ENCODE data around the gene YTHDF1. TPM values are rescaled to one million over a fixed set of nuclear protein-coding genes. Genes with fewer than 3 reads are reported as not detected.

Gene YTHDF1
- total RNA-seq, 1 donor from 2014 or later: 27.1 TPM

DNA sequence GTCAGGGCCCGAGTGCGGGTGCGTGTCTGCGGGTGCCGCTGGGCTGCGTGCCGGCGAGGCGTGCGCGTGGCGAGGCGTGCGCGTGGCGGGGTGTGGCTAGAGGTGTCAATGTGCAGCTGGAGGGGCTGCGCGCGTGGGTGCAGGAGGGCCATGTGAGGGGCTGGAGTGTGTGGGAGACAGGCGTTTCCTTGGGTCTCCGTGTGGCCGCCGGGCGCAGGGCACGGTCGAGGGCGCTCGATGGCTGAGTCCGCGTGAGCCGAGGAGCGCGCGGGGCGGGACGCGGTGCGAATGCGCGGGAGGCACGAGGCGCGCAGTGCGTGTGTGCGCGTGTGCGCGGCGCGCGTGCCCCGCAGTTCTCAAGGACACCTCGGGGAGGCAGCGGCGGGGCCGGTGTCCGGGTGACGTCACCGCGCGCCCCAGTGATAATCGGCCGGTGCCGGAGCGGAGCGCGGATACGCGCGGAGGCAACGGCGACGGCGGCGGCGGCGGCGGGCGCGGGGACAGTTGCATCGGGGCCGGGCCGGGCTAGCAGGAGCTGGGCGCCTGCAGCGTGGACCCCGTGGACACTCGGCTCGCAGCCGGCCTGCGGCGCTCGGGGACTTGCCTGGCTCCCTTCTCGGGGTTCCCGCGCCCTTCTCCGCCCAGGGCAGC, 38.7 kb downstream of the YTHDF1 start:
- DNase-seq (ENCODE audit: low read depth) (no peak), FAIRE-seq (no peak)
- TF ChIP-seq, protein P1, sequence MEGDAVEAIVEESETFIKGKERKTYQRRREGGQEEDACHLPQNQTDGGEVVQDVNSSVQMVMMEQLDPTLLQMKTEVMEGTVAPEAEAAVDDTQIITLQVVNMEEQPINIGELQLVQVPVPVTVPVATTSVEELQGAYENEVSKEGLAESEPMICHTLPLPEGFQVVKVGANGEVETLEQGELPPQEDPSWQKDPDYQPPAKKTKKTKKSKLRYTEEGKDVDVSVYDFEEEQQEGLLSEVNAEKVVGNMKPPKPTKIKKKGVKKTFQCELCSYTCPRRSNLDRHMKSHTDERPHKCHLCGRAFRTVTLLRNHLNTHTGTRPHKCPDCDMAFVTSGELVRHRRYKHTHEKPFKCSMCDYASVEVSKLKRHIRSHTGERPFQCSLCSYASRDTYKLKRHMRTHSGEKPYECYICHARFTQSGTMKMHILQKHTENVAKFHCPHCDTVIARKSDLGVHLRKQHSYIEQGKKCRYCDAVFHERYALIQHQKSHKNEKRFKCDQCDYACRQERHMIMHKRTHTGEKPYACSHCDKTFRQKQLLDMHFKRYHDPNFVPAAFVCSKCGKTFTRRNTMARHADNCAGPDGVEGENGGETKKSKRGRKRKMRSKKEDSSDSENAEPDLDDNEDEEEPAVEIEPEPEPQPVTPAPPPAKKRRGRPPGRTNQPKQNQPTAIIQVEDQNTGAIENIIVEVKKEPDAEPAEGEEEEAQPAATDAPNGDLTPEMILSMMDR (IDR thresholded peaks at IDR 0.05; ENCODE audit: insufficient read depth, low read length, severe bottlenecking): no peak
- H3K36me3 ChIP-seq (ENCODE audit: control insufficient read depth, insufficient read depth, low read length): no peaks in the 10 kb centered on the region
- no peak overlapping the region for H3K4me3 ChIP-seq (ENCODE audit: low read depth, low read length)
- peaks cover 48% of the 10 kb centered on the region for H3K27me3 ChIP-seq (ENCODE audit: control insufficient read depth, insufficient read depth, low read length)

DNA sequence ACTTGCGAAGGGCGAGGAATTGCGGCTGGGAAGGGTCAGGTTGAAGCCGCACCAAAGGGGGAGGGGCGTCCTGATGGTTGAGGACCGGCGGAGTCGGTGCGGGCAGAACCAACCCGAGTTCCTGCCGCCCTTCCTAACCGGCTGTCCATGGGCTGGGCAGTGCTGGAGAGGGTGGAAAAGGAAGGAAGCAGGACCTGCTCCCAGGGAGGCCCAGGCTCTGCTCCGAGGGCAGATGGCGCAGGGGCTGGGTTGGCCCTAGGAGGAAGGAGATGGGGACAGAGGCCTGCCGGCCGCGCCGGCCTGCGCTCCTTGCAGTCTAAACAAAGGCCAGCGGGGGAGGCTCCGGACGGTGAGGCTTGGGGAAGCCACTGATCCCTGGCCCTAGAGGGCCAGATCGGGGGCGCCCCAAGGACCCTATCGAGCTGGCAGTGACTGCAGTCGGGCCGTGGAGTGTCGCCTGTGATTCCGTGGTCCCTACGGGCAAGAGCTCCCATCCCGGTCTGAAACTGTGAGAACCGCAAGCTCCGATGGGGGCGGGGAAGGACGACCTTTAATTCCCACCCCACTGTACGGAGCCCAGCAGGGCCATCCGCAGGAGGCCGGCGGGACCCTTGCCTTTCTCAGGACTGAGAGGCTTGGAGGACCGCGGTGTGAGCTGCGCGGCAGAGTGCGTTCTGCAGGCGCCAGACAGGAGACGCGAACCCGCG, 39.4 kb downstream of the YTHDF1 start:
- TF ChIP-seq, protein P1 (IDR thresholded peaks at IDR 0.05; ENCODE audit: insufficient read depth, low read length, severe bottlenecking): no peak
- Histone ChIP-seq H3K4me3 (ENCODE audit: low read depth, low read length) (no peak overlapping the region), H3K27me3 (ENCODE audit: control insufficient read depth, insufficient read depth, low read length) (peaks cover 50% of the 10 kb centered on the region), H3K36me3 (ENCODE audit: control insufficient read depth, insufficient read depth, low read length) (no peaks in the 10 kb centered on the region)
- no peak for FAIRE-seq
- DNase-seq (ENCODE audit: low read depth): no peak

DNA sequence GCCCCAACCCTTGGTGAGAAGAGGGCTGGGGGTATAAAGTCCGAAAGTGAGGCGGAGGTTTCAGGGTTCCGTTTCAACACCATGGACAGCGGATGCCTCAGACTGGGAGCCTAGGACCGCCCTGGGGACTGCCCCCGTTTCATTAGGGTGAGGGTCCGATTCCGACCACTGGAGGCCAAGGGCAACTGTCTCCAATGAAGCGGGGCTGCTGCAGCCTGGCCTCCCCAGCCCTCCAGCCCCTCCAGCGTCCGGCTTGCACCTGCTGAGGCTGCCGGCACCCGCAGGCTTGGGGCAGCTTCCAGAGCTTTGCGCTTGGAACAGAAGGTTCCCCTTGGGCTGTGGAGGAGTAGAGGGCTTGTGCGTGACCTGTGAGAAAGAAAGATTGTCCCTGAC, 39.9 kb downstream of the YTHDF1 start:
- H3K27me3 ChIP-seq (ENCODE audit: control insufficient read depth, insufficient read depth, low read length): peaks cover 50% of the 10 kb centered on the region
- no peaks in the 10 kb centered on the region for H3K36me3 ChIP-seq (ENCODE audit: control insufficient read depth, insufficient read depth, low read length)
- DNase-seq (ENCODE audit: low read depth) (no peak), FAIRE-seq (no peak)
- TF ChIP-seq, protein P1 (IDR thresholded peaks at IDR 0.05; ENCODE audit: insufficient read depth, low read length, severe bottlenecking): no peak
- H3K4me3 ChIP-seq (ENCODE audit: low read depth, low read length): no peak overlapping the region

DNA sequence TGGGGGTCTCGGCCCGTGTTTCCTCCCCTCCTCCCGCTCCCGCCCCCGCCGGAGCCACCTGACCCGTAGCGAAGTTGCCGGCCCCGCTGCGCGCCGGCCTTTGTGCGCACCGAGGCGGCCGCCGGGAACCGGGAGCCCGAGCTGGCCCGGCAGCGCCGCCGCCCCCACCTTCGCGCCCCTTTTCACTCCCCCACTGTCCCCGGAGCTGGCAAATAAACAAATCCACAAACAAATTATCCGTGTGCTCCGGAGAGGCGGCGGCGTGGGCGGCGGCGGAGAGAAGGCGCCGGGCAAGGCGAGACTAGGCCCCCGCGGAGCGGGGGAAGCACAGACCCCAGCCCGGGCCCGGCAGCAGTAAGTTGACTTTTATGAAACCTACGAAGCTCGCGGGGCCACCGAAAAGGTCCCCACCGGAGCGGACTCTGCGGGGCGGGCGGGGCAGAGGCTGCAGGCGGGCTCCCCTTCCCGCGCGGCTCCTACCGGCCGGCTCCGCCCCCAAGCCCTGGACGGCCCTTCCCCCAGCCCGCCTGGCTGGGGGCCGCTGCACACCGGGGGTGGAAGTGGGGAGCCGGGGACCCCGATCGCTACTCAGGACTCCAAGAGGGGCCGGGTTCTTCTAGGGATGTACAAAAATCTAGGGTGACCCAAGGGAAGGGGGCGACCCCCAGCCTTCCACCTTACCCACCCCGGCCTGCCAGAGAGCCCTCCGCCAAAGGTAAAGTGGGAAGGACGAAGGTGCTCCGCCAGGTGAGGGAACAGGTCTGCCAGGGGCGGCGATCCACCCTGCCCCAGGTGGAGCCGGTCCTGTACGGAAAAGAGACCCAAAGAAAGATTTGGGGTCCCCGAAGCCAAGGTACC, 40.7 kb downstream of the YTHDF1 start:
- H3K36me3 ChIP-seq (ENCODE audit: control insufficient read depth, insufficient read depth, low read length): no peaks in the 10 kb centered on the region
- TF ChIP-seq, protein P1 (IDR thresholded peaks at IDR 0.05; ENCODE audit: insufficient read depth, low read length, severe bottlenecking): no peak
- FAIRE-seq: no peak
- no peak overlapping the region for H3K4me3 ChIP-seq (ENCODE audit: low read depth, low read length)
- no peak for DNase-seq (ENCODE audit: low read depth)
- peaks cover 50% of the 10 kb centered on the region for H3K27me3 ChIP-seq (ENCODE audit: control insufficient read depth, insufficient read depth, low read length)

DNA sequence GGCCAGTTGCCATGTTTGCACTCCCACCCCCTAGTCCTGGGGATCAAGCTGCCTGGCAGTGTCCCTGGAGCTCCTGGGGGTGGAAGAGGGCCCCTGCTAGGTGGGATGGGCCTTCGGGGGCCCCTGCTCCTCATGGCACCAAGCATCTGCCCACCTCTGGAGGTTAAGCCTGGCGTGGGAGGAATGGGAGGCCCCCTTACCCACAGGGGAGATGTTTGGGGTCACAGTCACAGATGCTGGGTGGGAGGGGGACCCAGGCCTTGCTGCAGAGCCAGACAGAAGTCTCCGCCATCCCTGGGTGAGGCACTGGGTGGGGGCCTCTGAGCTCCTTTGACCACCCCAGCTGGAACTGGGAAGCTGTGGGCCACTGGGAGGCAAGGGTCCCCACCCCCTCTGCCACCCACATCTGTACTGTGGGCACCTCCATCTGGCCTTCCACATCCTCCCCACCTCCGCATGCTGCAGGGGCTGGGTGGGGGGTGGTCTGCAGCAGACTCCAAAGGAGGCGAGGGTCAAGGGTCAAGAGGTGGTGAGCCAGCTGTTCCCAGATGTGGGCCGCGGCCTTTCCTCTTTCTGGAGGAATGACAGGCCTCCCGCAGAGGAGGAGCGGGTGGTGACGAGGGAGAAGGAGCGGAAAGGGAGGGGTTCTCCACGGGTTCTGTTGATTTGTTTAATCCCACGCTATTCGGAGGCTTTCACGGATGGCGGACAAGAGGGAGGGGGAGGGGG, 41.5 kb downstream of the YTHDF1 start:
- FAIRE-seq (no peak), DNase-seq (ENCODE audit: low read depth) (no peak)
- Histone ChIP-seq H3K27me3 (ENCODE audit: control insufficient read depth, insufficient read depth, low read length) (peaks cover 47% of the 10 kb centered on the region), H3K36me3 (ENCODE audit: control insufficient read depth, insufficient read depth, low read length) (no peaks in the 10 kb centered on the region), H3K4me3 (ENCODE audit: low read depth, low read length) (no peak overlapping the region)
- TF ChIP-seq, protein P1 (IDR thresholded peaks at IDR 0.05; ENCODE audit: insufficient read depth, low read length, severe bottlenecking): no peak

Measured in bronchial epithelial cell (primary cell).